Activated CD8-positive, alpha-beta memory T cell treated with anti-CD3 and anti-CD28 coated beads, Interleukin-2, amount 50 U/mL, for 48 hours (primary cell): ENCODE results near the gene CYP11A1.

Source experiments
- DNase-seq: peaks from one replicate; pipeline ENCODE4 v3.0.0-alpha.2; 2020

Gene CYP11A1

DNA sequence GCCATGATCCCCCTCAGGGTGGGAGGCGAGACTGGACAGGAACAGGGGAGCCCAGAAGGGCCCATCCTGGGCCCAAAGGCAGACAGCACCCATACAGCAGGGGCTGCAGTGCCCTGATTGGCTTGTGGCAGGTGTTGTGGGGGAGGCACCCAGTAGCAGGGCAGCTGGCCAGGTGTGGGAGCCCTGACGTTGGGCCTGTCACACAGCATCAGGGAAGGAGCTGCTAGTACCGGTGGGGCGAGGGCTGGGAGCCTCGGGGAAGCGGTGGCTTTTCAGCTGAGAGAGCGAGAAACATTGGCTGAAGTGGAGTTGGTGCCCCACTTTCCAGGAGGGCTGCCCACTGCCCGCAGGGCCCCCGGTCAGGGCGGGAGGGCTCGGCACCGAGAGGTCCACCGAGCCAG, 19.7 kb upstream of the CYP11A1 start:
- DNase-seq: no peak

DNA sequence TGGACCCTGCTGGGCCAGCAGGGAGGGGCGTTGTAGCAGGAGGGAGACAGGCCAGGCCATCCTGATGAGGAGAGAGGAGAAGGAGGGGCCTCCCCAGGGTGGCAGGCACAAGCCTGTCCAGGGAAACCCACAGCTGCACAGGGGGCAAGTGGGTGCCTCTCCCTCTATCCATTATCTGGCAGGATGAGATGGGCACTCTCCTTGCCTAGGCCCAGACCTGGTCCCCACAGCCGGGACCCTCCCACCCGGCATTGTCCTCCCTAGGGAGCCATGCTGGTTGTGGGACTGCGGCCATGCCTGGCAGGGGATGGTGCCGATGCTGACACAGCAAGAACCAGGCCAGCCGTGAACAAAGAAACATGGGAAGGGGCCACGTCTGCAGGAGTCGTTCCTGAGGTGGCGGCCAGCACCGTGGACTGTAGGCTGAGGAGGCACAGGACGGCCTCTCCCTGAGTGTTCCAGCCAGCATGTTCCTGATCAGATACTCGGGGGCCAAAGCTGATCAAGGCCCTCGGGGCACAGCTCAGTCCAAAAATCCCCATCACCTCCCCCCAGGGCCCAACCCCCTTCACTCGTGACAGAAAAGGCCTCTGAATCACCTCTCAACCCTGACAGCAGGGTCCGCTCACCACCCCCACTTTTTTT, 19.2 kb upstream of the CYP11A1 start:
- no peak for DNase-seq

DNA sequence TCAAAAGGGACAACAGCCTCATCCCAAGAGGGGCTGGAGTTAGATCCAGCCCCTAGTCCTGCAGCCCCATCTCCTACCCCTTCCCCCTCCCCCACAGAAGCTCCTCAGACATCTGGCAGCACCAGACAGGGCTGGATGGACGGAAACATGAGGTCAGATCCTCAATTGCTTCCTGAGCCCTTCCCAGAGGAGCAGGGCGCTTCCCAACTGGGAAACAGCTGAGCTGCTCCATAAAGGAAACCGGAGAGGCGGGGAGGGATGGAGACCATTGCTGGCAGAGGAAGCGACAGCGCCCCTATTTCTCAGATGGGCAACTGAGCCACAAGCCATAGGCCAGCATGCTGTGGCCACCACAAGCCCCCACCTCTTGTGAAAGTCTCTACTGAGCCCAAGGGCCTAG, 18.3 kb upstream of the CYP11A1 start:
- no peak for DNase-seq

DNA sequence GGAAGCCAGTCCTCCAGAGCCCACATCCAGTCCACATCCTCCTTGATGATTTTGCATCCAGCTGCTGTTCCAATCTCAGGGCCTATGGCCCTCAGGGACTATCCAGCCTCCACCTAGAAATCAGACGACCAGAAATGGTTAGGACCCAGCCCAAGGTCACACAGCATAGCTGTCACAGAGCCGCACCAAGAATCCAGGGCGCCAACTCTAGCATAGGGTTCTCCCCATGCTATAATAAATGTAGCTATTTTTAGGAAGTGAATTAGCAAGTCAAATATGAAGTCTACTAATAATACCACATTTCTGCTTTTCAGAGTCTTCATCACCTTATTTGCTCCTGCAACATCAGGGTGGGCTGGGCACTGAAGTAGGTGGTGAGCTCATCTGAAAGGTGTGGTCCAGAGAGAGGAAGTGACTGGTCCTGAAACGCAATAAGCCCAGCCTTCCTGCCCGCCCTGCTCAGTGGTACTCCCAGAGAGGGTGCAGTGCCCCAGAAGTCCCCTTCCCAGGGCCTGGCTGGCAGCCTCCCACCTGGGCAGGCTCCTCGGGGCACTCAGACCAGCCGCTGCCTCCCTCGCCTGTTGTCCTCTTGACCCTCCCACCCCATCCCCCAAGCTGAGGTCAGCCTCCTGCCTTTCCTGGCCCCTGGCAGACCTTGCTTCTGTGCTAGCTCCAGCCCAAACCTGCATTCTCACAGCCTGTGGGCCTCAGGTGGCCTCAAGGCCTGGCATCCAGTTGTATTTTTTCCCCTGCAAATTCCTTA, 17.6 kb upstream of the CYP11A1 start:
- peak; percentile 80 for DNase-seq

DNA sequence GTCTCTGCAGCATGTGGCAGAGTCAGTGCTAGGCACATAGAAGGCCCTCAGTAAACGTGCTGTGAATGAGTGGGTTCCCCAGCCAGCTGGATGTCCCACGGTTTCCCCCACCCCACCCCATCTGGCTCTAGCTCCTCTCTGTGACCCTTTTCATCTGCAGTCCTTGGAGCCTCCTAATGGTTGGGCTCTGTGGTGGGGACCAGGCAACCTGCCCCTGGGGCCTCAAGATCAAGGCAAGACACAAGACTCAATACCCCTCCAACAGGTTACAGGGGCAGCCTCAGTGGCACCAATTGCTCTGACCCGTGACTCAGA, 17.1 kb upstream of the CYP11A1 start:
- no peak for DNase-seq

DNA sequence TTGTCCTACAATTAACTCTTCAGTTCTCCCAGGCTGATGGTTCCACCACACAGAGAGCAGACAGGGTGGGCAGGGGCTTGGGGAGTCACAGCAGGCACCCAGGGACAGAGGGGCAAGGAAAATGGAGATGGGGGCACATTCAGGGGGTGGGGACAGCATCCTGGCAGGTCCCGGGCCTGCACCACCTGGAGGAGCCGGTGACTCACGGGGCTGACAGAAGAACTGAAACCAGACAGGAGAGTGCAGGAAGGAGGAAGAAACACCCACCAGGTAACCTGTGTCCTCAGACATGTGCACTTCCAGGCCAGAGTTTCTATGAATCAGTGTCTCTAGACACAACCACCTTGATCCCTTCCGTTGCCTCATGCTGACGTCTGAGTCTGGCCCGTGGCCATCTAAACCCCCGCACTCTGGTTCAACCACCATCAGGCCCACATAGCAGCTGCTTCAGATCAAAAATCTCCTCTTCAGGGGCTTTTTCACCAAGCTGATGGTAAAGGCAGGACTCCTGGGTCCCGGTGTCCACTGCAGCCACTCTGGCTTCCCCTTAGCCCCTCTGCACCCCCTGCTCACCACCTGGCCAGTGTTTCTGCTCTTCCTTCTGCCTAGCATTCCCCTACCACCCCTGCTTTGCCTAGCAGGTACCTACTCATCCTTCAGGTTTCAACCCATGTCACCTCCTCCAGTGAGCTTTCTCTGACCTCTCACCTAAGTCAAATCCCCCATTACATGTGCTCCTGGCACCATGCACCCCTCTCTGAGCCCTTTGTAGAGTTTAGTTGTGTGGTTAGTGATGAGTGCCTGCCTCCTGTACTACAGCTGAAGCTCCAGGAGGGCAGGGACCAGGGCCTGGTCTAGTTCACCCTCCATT, 16.5 kb upstream of the CYP11A1 start:
- DNase-seq: peak; percentile 91

DNA sequence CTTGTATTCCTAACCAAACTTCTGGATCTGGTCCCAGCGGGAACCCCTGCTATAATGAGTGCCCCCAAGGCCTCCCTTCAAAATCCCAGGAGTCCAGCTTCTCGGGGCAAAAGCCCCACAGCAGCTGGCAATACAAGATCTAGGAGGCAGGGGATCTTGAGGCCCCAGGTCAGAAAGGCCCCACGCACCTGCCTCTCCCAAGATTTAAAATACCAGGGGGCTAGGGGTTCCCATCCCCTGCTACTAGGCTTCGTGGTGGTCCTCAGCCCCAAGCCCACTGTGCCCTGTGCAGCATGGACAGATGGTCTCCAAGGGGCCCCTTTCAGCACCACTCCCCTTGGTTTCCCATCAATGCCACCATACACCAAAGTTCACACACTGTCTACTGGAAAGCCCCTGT, 15.8 kb upstream of the CYP11A1 start:
- DNase-seq: peak; percentile 60

DNA sequence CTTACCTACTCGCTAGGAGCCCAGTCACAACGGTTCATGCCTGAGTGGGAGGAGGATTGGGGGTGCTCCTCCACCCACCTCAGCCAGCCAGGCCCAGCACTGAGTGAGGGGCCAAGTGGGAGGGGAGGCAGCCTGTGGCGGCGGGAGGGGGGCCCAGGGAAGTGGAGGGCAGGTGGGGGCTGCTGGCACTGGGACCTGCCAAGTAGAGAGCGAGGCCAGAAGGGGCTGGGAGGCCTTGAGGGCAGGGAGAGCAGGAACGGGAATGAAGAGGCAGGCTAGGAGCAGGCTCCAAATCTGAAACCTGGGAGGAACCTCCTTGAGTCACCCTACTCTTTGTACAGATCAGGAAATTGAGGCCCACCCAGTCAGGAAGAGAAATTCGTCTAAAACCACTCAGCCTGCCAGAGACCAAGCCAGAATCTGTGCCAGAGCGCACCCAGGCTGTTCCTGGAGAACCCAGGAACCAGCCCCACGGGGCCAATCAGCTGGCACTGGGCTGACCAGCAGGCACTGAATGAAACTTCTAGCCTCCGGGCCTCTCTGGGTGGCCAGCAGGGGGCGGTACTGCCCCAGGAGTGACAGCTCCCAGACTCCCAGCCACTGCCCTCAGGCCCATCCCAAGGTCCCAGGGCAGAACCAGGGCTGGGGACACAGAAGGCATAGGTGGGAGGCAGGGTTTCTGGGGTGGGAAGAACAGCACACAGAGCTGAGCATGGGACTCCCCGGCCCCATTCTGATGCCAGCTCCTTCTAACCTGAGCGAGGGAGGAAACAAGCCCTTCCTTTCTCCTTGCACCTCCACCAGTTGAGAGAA, 14.8 kb upstream of the CYP11A1 start:
- peak; percentile 92 for DNase-seq

DNA sequence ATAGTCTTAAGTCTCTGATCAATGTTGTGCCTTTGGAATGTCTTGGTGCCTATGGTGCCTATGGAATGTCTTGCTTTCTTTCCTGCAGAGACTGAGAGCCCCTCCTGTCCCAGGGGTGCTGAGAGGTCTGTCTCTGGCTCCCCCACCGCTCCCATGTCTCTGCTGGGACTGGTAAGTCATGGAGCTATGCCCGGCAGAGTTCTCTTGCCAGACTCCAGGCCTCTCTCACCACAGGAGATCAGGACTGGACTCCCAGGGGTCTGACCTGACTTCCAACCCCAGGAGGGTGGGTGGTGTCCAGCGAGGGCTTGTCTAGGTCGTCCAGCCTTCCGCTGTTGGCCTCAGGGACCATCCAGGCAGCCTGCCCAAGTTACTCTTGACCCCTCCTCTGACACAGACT, 14.0 kb upstream of the CYP11A1 start:
- DNase-seq: no peak

DNA sequence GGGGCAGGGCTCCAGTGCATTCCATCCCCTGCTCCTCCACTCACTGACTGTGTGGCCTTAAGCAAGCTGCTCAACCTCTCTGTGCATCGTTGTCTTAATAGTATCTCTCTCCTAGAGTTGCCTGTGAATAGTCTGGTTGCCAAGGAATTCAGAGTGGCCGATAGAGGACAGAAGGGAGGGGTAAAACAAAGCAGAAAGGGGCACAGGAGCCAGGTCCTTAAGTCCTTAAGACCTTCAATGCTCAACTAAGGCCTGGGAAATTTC, 13.7 kb upstream of the CYP11A1 start:
- DNase-seq: no peak

DNA sequence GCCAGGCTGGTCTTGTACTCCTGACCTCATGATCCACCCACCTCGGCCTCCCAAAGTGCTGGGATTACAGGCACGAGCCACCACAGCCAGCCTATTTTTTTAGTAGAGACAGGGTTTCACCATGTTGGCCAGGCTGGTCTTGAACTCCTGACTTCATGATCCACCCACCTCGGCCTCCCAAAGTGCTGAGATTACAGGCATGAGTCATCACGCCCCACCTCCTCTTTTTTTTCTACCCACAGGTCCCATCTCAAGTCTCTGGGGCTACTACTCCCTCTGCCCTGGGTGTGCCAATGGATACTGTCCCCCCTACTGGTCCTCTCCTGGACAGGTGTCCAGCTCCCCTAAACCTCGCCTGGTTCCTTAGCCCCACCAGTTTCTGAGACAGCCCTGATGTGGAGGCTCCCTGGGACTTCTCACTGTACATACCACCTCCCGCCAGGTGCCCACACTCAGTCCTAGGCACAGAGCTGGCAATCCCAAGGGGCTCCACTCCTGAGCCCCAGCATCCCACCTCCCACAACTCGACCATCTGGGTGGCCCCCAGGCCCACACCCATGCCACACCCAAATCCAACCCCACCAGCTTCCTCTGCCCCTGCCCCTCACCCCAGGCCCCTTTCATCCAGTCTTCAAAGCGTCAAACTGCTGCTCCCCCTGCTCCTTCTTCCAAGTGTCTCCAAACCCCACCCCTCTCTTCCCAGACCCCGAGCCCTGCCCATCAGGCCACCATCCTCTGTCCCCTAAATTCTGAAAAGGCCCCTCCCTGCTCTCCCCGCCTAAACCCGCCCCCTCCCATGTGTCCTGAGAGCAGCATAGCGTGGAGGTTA, 13.1 kb upstream of the CYP11A1 start:
- no peak for DNase-seq

DNA sequence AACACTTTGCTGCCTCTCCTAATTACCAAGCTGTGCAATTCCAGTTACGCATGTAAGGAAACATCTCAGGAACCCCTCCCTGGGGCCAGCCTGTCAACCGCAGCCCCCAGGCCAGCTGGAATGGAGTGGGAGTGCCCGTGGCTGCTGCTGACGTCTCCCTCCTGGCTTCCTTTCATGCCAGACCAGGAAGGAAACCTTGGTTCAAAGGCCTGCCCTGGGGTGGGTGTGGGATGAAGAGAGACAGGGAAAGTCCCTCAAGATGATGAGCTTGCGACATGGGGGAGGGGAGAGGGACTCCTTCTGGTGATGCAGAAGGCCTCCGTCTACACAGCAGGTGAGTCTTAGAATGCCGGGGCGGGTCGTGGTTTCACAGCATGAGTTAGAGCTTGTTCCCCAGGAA, 11.4 kb upstream of the CYP11A1 start:
- DNase-seq: peak; percentile 81

DNA sequence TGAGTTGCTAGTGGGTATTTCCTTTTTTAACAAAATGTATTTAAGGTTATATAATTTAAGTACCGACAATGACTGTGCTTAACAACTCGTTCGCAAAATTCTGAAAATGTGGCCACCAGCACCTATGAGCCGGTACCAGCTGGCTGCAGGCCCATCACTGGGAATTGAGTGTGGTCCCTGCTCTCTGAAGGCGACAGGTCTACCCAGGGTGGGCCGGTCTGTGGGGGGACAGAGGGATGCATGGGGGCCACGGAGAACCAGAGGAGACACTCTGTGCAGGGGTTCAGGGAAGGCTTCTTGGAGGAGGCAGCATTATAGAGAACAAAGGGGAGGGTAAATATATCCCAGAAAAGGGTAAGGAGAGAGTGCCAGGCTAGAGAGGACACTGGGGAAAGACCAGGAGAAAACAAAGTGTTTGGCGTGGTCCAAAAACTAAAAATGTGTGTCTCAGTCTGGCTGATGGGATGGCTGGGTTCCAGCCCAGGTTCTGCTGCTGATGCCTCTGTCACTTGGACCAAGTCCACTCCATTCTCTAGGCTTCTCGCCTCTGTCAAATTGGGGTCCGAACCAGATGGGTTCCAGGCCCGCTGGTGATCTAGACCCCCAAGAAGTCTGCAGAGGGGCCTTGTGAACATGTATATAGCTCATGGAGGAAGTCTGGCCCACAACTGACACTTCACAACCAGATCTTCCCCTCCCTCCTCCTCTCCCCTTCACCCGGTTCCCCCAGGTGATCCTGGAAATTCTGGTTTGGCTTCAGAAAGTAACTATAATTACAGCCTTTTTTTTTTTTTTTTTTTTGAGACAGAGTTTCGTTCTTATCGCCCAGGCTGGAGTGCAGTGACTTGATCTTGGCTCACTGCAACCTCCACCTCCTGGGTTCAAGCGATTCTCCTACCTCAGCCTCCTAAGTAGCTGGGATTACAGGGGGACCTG, 10.7 kb upstream of the CYP11A1 start:
- no peak for DNase-seq

DNA sequence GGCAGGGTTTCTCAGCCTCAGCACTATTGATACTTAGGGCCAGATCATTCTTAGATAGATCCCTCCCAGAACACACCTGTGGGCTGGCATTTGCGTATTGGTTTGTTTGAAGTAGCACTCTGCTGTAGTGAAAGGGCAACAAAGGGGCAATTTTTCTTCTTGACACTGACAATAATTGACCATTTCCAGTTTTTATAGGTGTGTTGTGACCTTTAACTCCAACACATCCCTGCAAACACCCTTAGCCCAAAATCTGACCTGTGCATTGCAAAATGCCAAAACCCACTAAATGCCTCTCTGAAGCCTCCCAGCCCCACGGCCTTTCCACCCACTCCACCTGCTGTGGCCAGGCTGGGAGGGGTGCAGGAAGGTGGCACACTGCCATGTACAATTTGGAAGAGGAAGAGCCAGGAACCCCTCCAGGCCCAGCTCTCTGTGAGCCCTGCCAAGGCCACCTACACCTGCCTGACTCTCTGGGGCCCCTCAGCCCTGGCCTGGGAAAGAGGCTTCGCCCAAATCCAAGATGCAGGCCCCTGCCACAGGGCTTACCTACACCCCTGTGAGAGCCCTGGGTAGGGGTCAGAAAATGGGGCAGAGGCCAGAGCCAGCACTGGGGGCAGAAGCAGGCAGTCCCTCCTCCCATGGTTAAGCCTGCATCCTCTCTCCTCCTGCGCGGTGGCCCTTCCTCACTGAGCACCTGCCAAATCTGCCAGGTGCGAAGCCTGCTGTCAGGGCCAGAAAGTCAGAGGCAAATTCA, 9.6 kb upstream of the CYP11A1 start:
- no peak for DNase-seq

DNA sequence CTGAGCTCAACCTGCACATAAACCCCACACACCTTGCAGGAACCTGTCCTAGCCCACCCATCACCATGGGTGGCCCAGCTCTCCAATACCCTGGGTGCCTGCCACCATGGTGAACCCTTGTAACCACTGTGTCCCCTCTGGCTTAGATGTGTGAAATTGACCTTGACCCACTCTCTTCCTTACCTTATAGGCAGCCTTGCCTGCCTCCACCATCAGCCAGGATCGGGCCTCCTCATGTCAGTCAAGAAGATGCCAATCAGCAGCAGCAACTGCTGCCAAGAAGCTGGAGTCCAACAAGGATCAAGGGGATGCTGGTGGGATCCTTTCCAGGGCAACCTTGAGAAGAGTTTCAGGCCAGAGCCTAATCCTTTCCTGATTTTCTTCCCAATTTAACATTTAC, 8.8 kb upstream of the CYP11A1 start:
- DNase-seq: no peak

DNA sequence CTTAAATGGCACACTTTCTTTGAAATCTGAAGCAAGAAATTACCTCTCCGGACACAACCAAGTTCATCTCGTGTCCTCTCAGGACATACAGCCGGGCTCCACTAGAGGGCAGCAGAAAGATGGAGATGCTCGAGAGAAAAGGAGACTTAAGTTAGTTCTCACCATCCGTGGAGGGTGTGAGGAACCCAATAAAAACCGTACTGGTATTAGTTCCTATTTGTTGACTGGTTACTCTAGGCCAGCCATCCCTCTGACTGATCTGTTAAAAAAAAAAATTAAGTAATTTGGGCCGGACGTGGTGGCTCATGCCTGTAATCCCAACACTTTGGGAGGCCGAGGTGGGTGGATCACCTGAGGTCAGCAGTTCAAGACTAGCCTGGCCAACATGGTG, 7.9 kb upstream of the CYP11A1 start:
- peak; percentile 89 for DNase-seq

DNA sequence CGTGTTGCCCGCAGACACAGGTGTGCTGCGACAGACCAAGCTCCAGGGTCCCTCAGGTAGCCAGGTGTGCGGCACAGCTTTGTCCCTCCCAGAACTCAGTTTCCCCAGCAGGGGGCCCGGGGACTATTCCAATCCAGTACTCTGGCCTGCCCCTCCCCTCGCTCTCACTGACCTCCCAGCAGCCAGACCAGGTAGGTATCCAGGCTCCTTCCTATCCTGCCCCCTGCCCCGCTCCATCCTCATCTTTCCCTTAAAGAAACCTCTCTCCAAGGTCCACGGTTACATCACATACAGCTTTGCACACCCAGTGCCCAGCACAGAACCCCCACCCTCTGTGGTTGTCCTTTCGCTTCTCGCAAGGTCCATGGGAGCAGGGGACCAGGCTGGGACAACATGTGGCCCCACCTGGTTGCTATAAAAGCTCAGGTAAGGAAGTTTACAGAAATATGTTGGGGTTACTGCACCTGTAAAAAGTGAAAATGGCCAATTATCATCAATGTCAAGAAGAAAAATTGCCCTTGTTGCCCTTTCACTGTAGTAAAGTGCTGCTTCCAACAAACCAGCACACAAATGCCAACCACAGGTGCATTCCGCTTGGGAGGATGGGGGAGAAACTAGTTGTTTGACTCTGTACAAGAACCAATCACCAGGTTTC, 7.3 kb upstream of the CYP11A1 start:
- no peak for DNase-seq

DNA sequence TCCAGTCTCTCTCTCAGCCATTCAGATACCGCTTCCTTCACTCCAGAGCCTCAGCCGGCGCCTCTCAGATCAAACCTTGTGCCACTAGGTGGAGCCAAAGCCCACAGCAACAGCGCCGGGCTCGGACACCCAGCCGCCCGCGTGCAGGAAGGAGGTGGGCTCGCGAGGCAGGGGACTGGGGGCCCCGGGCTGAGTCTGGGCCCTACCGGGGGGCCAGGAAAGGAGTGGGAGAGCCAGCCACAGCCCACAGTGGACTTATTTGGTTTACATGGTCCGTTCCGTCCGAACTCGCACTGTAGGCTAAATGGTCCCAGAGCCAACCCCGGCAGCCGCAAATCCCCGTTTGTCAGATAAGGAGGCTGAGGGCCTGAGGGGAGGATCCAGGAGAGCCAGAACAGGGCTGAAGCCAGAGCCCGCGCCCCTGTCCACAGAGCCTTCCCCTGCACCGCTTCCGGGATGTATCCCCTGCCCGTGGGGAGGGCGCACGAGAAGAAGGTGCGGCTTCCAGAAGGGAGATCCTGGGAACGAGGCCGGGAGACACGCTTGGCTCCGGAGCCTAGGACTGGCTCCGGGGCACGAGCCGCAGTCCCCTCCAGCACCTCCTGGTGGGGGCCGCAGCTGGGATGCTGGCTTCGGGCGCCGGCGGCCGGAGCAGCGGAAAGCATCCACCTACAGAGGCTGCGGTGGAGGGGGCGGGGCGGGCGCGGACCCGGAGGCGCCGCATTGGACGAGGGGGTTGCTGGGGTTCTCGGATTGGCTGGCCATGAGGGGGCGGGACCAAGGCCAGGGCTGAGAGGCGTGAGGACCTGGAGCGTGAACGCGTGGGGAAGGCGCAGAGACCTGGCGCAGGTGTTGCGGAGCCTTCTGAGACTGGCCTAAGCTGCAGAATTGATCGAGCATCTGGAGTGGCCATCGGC, 6.5 kb upstream of the CYP11A1 start:
- DNase-seq: peak; percentile 95
